Activated T-cell treated with anti-CD3 and anti-CD28 coated beads for 48 hours (primary cell): ENCODE data around the gene ARID5B.
"Not testable (repeated sequence)": the region's sequence is repeated elsewhere in the genome, so short reads cannot be mapped to it uniquely, and the experiment has no call there.

Source experiments
- DNase-seq: peaks from one replicate; pipeline ENCODE4 v3.0.0-alpha.2; 2020; ENCODE audit warnings: low read depth

The ARID5B gene

DNA sequence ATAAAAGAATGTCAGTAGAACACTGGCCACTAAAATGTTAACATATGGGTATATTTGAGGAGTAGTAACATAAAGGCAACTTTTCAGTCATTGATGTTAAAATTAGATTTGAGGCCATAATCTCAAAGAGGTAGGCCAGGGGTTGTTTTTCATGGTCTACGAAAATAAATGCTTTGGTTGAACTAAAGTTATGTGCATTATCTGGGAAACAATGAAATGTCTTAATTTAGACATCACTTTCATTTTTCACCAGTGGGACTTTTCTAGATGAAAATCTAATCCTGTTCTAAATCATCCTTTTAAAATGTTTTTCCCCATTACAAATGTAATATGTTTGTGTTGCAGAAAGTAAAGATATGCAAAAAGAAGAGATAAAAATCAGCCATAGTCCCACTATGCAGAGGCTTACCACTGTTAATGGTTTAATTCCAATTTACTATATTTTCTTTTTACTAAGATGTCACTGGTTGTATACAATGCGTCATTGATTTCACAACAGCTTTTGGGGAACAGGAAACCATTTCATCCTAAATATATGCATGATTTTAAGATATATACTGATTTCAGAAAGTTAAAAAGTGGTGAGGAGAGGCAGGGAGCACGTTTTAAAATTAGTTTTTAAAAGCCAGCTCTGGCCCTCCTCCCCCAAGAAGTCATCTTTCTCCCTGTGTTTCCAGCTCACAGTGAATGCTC lies 64.3 kb downstream of the ARID5B start:
- DNase-seq, result no peak

DNA sequence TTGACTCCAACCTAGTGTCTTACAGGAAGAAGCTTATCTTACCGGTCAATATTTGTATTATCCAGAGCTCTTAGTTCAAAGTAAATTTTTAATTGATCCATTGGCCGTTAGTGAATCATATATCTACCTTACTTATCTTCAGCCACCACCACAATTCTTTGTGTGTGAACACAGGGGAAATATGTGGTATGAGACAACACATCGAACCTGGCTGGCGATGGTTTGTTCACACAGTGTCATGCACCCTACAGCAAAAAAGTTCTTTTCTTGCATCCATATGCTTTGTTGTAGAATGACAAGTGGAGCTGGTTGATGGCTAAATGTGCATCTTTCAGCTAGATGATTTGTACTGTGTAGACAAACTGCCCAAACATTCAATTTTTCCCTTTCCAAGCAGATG lies 65.8 kb downstream of the ARID5B start:
- no peak for DNase-seq

GRCh38 chr10:61970182-61971002 lies 68.9 kb downstream of the ARID5B start:
- no peak for DNase-seq

GRCh38 chr10:61971003-61971325 lies 69.5 kb downstream of the ARID5B start:
- no peak for DNase-seq

- DNase-seq, result no peak
Observed at GRCh38 chr10:61973169-61973568, 71.7 kb downstream of the ARID5B start.

GRCh38 chr10:61973906-61974305 lies 72.4 kb downstream of the ARID5B start:
- no peak for DNase-seq

DNA sequence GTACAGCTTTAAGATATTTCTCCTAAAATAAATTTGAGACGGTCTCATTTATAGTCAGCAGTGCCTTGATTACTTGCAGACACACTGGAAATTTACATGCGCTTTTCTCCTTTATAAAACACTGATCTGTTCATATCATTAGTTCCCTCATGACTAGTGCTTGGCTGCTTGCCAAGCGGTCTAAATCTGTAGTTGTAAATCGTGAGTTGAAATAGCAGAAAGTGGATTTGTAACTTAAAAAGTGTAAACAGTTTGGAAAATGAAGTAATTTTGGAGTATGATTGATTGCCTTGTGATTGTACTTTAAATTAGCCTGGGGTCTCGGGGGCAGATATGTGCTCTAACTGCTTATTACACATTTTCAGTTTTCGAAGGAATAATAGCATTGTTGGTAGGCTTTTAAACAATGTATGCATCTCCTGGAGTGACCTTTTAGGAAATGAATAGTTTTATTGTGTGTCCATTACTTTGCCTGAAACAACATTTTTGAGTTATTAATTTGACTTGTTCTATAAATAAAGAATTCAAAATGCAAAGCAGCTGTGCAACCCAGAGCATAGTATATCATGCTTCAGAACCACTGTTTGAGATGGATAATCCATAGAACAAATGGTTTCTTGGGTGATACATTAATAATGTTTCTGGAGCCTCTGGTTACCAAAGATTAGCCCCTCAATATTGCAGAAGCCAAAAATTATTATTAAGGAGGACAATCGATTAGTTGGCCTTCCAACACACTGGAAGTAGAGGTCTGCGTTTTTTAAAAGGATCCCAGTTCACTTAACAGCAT lies 73.3 kb downstream of the ARID5B start:
- DNase-seq, result no peak

DNA sequence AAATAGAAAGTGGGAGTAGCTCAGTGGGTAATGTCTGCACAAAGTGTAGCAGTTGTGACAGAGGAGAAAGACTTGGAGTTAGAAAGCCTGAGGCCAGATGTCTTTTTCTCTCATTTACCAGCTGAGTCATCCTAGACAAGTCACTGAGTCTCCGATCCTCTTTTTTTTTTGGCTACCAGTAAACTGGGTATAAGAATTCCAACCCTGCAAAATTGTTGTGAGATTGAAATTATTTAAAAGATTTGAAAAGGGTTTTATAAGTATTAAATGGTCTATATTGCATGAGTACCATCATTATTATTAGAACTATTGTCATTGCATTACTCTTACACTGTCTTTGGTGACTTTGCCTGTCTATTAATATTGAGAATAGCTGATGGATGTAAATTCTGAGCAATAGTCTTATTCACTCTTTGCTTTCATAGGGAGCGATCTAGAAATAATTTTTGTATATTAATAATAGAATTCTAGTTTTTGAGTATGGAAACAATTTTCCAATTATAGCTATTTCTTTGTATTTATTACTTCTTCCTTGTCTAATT lies 74.0 kb downstream of the ARID5B start:
- DNase-seq, result no peak

- not testable (repeated sequence) for DNase-seq
Observed at GRCh38 chr10:61976951-61977721, 75.6 kb downstream of the ARID5B start.

- no peak for DNase-seq
Observed at GRCh38 chr10:61978965-61979364, 77.5 kb downstream of the ARID5B start.

- no peak for DNase-seq
Observed at GRCh38 chr10:61981460-61981859, 80.0 kb downstream of the ARID5B start.

DNA sequence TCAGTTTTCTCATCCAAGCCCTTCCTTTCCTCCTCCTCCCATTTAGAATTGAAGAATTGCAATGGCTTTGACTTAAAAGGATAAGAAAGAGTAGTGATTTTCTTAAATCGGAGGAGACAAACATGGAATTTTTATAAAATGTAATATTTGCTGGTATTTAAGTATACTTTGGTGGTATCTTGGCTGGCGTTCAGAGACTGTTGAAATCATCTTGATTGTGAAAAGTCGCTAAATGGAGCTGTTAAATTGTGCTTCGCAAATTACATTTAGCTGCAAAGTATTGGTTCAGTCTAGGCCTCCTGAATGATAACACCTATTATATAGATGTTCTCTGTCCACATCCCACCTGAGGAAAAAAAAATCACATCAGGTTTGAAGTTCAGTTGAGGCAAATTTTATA lies 81.8 kb downstream of the ARID5B start:
- no peak for DNase-seq

GRCh38 chr10:61984803-61985418 lies 83.4 kb downstream of the ARID5B start:
- no peak for DNase-seq

GRCh38 chr10:61985715-61986114 lies 84.2 kb downstream of the ARID5B start:
- no peak for DNase-seq

DNA sequence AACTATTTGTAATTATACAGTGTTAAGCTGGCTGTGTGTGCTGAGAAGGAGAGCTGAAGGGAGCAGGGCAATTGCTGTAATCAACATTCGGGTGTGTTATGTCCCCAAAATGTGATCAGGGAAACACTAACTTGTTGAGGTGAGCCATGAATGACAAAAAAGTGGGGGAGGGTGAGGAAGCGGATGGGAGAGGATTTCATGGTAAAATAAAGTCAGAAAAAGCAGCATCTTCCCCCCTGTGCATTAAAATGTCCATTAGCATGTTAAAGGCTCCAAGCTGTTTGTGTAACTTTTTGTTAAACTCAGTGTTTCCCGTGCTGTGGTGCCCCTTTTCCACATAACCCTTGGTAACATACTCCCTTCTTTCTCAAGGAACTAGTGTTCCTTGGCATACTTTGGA lies 84.9 kb downstream of the ARID5B start:
- DNase-seq, result no peak

- no peak for DNase-seq
Observed at GRCh38 chr10:61986788-61987492, 85.4 kb downstream of the ARID5B start.

- DNase-seq, result no peak
Observed at GRCh38 chr10:61987537-61987936, 86.0 kb downstream of the ARID5B start.

GRCh38 chr10:61987951-61988379 lies 86.5 kb downstream of the ARID5B start:
- no peak for DNase-seq

DNA sequence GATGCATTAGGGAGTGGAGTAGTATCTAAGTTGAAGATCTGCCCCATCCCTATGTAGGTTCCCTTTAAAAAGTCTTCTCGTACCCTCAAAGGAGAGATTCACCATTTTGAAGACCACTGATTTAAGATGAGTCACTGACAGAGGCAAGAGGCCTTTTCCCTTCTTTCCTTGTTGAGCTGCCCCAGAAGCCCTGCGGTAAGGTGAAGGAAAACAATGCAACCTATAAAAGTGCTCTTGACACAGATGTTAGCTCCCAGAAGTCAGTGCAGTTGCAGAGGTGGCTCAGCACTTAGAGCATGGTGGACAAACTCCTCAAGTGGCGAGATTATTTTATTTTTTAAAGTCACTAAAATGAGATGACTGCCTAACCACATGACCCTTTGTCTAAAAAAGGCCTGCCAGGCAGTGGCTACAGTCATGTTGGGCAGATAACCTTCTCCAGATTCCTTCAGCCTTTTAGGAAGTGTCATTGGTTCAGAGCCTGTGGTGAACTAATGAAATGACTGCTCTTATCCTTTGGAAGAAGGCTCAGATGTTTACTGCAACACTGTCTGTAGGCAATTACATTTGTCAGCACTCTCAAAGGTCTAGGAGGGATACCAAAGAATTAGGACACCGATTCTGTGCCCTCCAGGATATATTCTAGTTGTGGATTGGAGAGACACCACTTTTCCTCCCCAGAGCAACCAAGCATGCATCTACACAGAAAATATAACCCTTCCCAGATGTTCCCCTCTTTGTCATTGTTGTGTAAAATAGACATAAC lies 88.7 kb downstream of the ARID5B start:
- DNase-seq, result no peak

DNA sequence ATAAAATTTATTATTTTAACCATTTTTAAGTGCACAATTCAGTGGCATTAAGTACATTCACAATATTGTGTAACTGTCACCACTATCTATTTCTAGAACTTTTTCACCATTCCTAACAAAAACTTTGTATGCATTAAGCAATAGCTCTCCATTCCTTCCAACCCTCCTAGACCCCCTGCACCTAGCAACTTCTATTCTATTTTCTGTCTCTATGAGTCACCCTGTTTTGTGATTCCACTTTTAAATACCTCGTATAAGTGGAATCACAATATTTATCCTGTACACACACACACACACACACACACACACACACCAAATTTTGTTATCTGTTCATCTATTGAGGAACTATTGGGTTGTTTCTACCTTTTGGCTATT lies 89.2 kb downstream of the ARID5B start:
- no peak for DNase-seq
